Mesenchymal stem cell (in vitro differentiated cells and primary cell): ENCODE results near the gene RRN3.
A peak's percentile ranks its signal among the peaks of the same experiment; 100 is the strongest.
"Not testable (repeated sequence)": the region's sequence is repeated elsewhere in the genome, so short reads cannot be mapped to it uniquely, and the experiment has no call there.

Experiments used
- DNase-seq: peaks from one replicate; pipeline ENCODE4 v3.0.0-alpha.2; 2013
- H2AFZ ChIP-seq: one replicate; pipeline ENCODE4 v1.6.1; 2013; ENCODE audit warnings: low read depth, mild to moderate bottlenecking, control low read depth, inconsistent platforms, low read length, moderate library complexity
- H2AK5ac ChIP-seq: 2 replicates; pipeline ENCODE4 v1.6.1; 2013; ENCODE audit warnings: low read length, moderate library complexity, mild to moderate bottlenecking, inconsistent platforms; ENCODE audit not compliant: severe bottlenecking
- H2BK120ac ChIP-seq: one replicate; pipeline ENCODE4 v1.6.1; 2013; ENCODE audit warnings: low read depth, mild to moderate bottlenecking, inconsistent platforms, low read length, moderate library complexity
- H2BK12ac ChIP-seq, 2 experiments: one replicate each; pipeline ENCODE4 v1.6.1; 2013; ENCODE audit warnings: inconsistent platforms in 2 of 2, low read length in 2 of 2, mild to moderate bottlenecking in 2 of 2, moderate library complexity in 2 of 2, control low read depth in 1 of 2
- H2BK15ac ChIP-seq: one replicate; pipeline ENCODE4 v1.6.1; 2013; ENCODE audit warnings: mild to moderate bottlenecking, low read depth, inconsistent platforms; ENCODE audit not compliant: poor library complexity, severe bottlenecking
- H2BK5ac ChIP-seq: 2 replicates; pipeline ENCODE4 v1.6.1; 2013; ENCODE audit warnings: low read depth, mild to moderate bottlenecking, low read length, control low read depth, inconsistent platforms; ENCODE audit not compliant: poor library complexity, severe bottlenecking
- H3K14ac ChIP-seq, 2 experiments: one replicate each; pipeline ENCODE4 v1.6.1; 2013; ENCODE audit warnings: inconsistent platforms in 2 of 2, low read length in 2 of 2, control low read depth in 1 of 2, mild to moderate bottlenecking in 1 of 2, moderate library complexity in 1 of 2
- H3K18ac ChIP-seq, 2 experiments: one replicate each; pipeline ENCODE4 v1.6.1; 2013; ENCODE audit warnings: inconsistent platforms in 2 of 2, low read length in 2 of 2, control low read depth in 1 of 2, low read depth in 1 of 2, mild to moderate bottlenecking in 1 of 2
- H3K23ac ChIP-seq, 2 experiments: one replicate each; pipeline ENCODE4 v1.6.1; 2013; ENCODE audit warnings: inconsistent platforms in 2 of 2, low read length in 2 of 2, mild to moderate bottlenecking in 2 of 2, moderate library complexity in 2 of 2, control low read depth in 1 of 2
- H3K27ac ChIP-seq: 2 replicates; pipeline ENCODE4 v1.5.1; 2013; ENCODE audit warnings: mild to moderate bottlenecking, moderate library complexity, low read length, control low read depth, inconsistent platforms; ENCODE audit not compliant: poor library complexity, severe bottlenecking
- H3K27me3 ChIP-seq, 2 experiments: 2 replicates each; pipeline versions ENCODE4 v1.6.1 to v1.7.0; 2013; ENCODE audit warnings: low read length in 2 of 2, mild to moderate bottlenecking in 2 of 2, moderate library complexity in 2 of 2, control low read depth in 1 of 2, inconsistent platforms in 1 of 2; ENCODE audit not compliant: control insufficient read depth in 1 of 2, insufficient read depth in 1 of 2
- H3K36me3 ChIP-seq, 2 experiments: 2 replicates each; pipeline versions ENCODE4 v1.6.1 to v1.7.0; 2013; ENCODE audit warnings: low read length in 2 of 2, control low read depth in 1 of 2, inconsistent platforms in 1 of 2, low read depth in 1 of 2, mild to moderate bottlenecking in 1 of 2; ENCODE audit not compliant: insufficient read depth in 2 of 2, control insufficient read depth in 1 of 2
- H3K4ac ChIP-seq, 2 experiments: one replicate each; pipeline ENCODE4 v1.6.1; 2013; ENCODE audit warnings: inconsistent platforms in 2 of 2, low read length in 2 of 2, mild to moderate bottlenecking in 2 of 2, moderate library complexity in 2 of 2, control low read depth in 1 of 2, low read depth in 1 of 2
- H3K4me1 ChIP-seq: 2 replicates; pipeline ENCODE4 v1.6.1; 2013; ENCODE audit warnings: low read depth, low read length, control low read depth; ENCODE audit not compliant: control insufficient read depth, insufficient read depth
- H3K4me2 ChIP-seq: 2 replicates; pipeline ENCODE4 v1.6.1; 2013; ENCODE audit warnings: low read length, mild to moderate bottlenecking, inconsistent platforms; ENCODE audit not compliant: poor library complexity, severe bottlenecking
- H3K4me3 ChIP-seq, 2 experiments: 2 replicates each; pipeline versions ENCODE4 v1.5.1 to v1.7.0; 2013; ENCODE audit warnings: low read length in 2 of 2, mild to moderate bottlenecking in 2 of 2, control low read depth in 1 of 2, low read depth in 1 of 2; ENCODE audit not compliant: insufficient read depth in 1 of 2
- H3K79me1 ChIP-seq: replicated peaks from 2 replicates; pipeline ENCODE4 v1.6.1; 2013; ENCODE audit warnings: mild to moderate bottlenecking, control low read depth, low read length, inconsistent platforms; ENCODE audit not compliant: poor library complexity, severe bottlenecking
- H3K9ac ChIP-seq: 2 replicates; pipeline ENCODE4 v1.7.0; 2013; ENCODE audit warnings: mild to moderate bottlenecking, low read length, moderate library complexity
- H3K9me3 ChIP-seq: 2 replicates; pipeline ENCODE4 v1.7.0; 2013; ENCODE audit warnings: mild to moderate bottlenecking, low read length; ENCODE audit not compliant: control insufficient read depth
- H4K8ac ChIP-seq: one replicate; pipeline ENCODE4 v1.6.1; 2013; ENCODE audit warnings: inconsistent platforms, mild to moderate bottlenecking, low read length, moderate library complexity
- H4K91ac ChIP-seq: one replicate; pipeline ENCODE4 v1.6.1; 2013; ENCODE audit warnings: mild to moderate bottlenecking, low read length, inconsistent platforms
- WGBS: methylation state at CpG from one replicate; pipeline ENCODE4 v1.1.7; 2013; ENCODE audit warnings: mixed read lengths; 5-methylcytosine and 5-hydroxymethylcytosine counted together

The RRN3 gene

GRCh38 chr16:15028345-15028715 lies 65.7 kb downstream of the RRN3 start:
- not testable (repeated sequence) for H3K4me2 ChIP-seq, H3K18ac ChIP-seq, H2BK5ac ChIP-seq, H3K9me3 ChIP-seq, H2AK5ac ChIP-seq, H2AFZ ChIP-seq, H2BK12ac ChIP-seq, H2BK120ac ChIP-seq, H3K23ac ChIP-seq, H3K14ac ChIP-seq, H3K4me3 ChIP-seq, H3K27me3 ChIP-seq, H3K4ac ChIP-seq, DNase-seq, H4K91ac ChIP-seq, H4K8ac ChIP-seq, H2BK15ac ChIP-seq, H3K27ac ChIP-seq
- H3K9ac ChIP-seq: peak overlapping the region; percentile 58
- peaks cover 67 to 74% of the 10 kb centered on the region in 2 experiments for H3K36me3 ChIP-seq
- 98% methylated on average over 6 of the region's 6 CpGs for WGBS
- H3K79me1 ChIP-seq: peaks cover 32% of the 10 kb centered on the region
- peaks cover 15% of the 10 kb centered on the region for H3K4me1 ChIP-seq

DNA sequence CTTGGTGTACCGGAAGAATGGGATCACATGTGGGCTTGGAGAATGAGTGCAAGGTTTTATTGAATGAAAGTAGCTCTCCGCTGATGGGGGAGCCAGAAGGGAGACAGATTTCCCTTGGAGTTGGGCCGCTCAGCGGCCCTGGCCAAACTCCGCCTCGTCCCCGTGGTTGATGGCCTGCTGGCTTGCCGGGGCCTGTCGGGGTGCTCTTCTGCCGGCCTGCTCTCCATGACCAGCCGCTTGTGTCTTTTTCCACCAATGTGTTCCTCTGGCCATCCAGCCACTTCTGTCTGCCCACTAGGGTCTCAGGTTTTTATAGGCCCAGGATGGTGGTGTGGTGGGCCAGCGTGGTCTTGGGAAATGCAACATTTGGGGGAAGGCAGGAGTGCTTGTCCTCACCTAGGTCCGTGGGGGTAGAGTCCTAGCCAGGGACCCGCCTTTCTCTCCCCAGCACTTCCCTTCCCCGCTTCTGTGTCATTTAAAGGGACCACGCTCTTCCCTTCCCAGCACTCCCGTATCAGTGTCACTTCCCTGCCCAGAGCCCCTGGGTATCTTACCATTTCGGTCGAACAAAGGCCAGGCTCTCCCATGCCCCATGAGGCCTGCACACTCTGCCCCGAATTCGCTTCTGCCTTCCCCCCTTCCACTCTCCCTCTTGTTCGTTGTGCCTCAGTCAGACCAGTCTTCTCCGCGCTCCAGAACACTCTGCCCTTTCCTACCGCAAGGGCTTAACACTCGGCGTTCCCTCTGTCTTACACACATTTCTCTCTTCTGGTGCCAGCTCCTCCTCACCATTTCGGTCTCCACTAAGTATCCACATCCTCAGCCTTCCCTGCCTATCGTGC lies 66.3 kb downstream of the RRN3 start:
- not testable (repeated sequence) for H3K4me3 ChIP-seq, H3K14ac ChIP-seq, H3K23ac ChIP-seq, H2AFZ ChIP-seq, H2BK15ac ChIP-seq, H3K9me3 ChIP-seq, H3K4ac ChIP-seq, DNase-seq, H2AK5ac ChIP-seq, H3K4me1 ChIP-seq, H3K4me2 ChIP-seq, H3K27ac ChIP-seq, H2BK12ac ChIP-seq, H3K18ac ChIP-seq, H2BK5ac ChIP-seq, H4K91ac ChIP-seq, H4K8ac ChIP-seq, H3K27me3 ChIP-seq, H2BK120ac ChIP-seq
- Histone ChIP-seq H3K79me1 (peaks cover 28% of the 10 kb centered on the region), H3K36me3 (peaks cover 63 to 74% of the 10 kb centered on the region in 2 experiments), H3K9ac (peak overlapping the region; percentile 58)
- WGBS: 91% methylated on average over 28 of the region's 29 CpGs

GRCh38 chr16:15027051-15027450 lies 67.0 kb downstream of the RRN3 start:
- H3K9me3 ChIP-seq, H3K4me1 ChIP-seq, H2AK5ac ChIP-seq, H3K4me2 ChIP-seq, H3K27me3 ChIP-seq, H2BK5ac ChIP-seq, H3K23ac ChIP-seq, H2AFZ ChIP-seq, H3K18ac ChIP-seq, H3K14ac ChIP-seq, DNase-seq, H3K4ac ChIP-seq, H3K4me3 ChIP-seq, H3K9ac ChIP-seq, H2BK15ac ChIP-seq, H2BK120ac ChIP-seq, H3K27ac ChIP-seq, H4K91ac ChIP-seq: not testable (repeated sequence)
- Histone ChIP-seq H4K8ac (peak overlapping the region; percentile 61), H3K79me1 (peaks cover 30% of the 10 kb centered on the region), H3K36me3 (peaks cover 59 to 74% of the 10 kb centered on the region in 2 experiments), H2BK12ac (peak overlapping the region in 1 of 2 experiments; percentile 13)
- 92% methylated on average over 2 of the region's 8 CpGs for WGBS

- peaks cover 49 to 61% of the 10 kb centered on the region in 2 experiments for H3K36me3 ChIP-seq
- not testable (repeated sequence) for H3K4me3 ChIP-seq, H3K14ac ChIP-seq, H3K23ac ChIP-seq, H2AFZ ChIP-seq, H3K4me2 ChIP-seq, H2BK15ac ChIP-seq, H3K27me3 ChIP-seq, H2BK5ac ChIP-seq, H3K9me3 ChIP-seq
- 60% methylated on average over 12 of the region's 14 CpGs for WGBS
- H3K4me1 ChIP-seq: peaks cover 12% of the 10 kb centered on the region
- H3K18ac ChIP-seq: peak overlapping the region in 1 of 2 experiments; percentile 78
- peaks cover 23% of the 10 kb centered on the region for H3K79me1 ChIP-seq
- DNase-seq: peak; percentile 87
- peak overlapping the region; percentile 47 to 92 for H2BK12ac ChIP-seq
- H3K9ac ChIP-seq: peak overlapping the region; percentile 31
- peak overlapping the region; percentile 79 for H4K91ac ChIP-seq
- H3K4ac ChIP-seq: peak overlapping the region in 1 of 2 experiments; percentile 62
- peak overlapping the region; percentile 39 for H4K8ac ChIP-seq
- H3K27ac ChIP-seq: peak overlapping the region; percentile 71
- peak overlapping the region; percentile 92 for H2BK120ac ChIP-seq
- peak overlapping the region; percentile 61 for H2AK5ac ChIP-seq
These were observed 68.7 kb downstream of the RRN3 start for GRCh38 chr16:15025234-15025951.
